RWPE2 (cell line): ENCODE data around the gene VPS16.

Source experiments
- ATAC-seq: fragments of 200-7000 bp; cut with Tn5 transposase; 3 replicates; pipeline ENCODE4 v1.9.1; 2021; ENCODE audit warnings: low read depth
- DNase-seq: peaks from one replicate; pipeline ENCODE4 v3.0.0-alpha.2; 2020; ENCODE audit warnings: low spot score
- H3K27ac ChIP-seq: fragments of 450-650 bp; 2 replicates; pipeline ENCODE4 v1.5.1; 2017; ENCODE audit warnings: mild to moderate bottlenecking; ENCODE audit not compliant: poor library complexity, severe bottlenecking
- H3K27me3 ChIP-seq: fragments of 250-450 bp; sonication (Bioruptor Pico); 2 replicates; pipeline ENCODE4 v1.5.1; 2021; ENCODE audit warnings: mild to moderate bottlenecking, moderate library complexity; ENCODE audit not compliant: insufficient read depth, poor library complexity, severe bottlenecking
- H3K36me3 ChIP-seq: fragments of 250-450 bp; sonication (Bioruptor Pico); 2 replicates; pipeline ENCODE4 v1.5.1; 2020; ENCODE audit warnings: low read depth, mild to moderate bottlenecking, moderate library complexity
- H3K4me1 ChIP-seq: fragments of 250-450 bp; sonication (Bioruptor Pico); 2 replicates; pipeline ENCODE4 v1.5.1; 2021; ENCODE audit warnings: mild to moderate bottlenecking, moderate library complexity; ENCODE audit not compliant: insufficient read depth, poor library complexity, severe bottlenecking
- H3K4me3 ChIP-seq: fragments of 250-450 bp; sonication (Bioruptor Pico); 2 replicates; pipeline ENCODE4 v1.5.1; 2021; ENCODE audit warnings: mild to moderate bottlenecking, moderate library complexity; ENCODE audit not compliant: severe bottlenecking
- H3K9me3 ChIP-seq: fragments of 250-450 bp; sonication (Bioruptor Pico); 2 replicates; pipeline ENCODE4 v1.5.1; 2021; ENCODE audit warnings: mild to moderate bottlenecking, moderate library complexity; ENCODE audit not compliant: severe bottlenecking
- CTCF ChIP-seq: fragments of 450-650 bp; IDR thresholded peaks from one replicate; pipeline ENCODE4 v1.5.1; 2017; ENCODE audit warnings: mild to moderate bottlenecking, moderate library complexity; ENCODE audit not compliant: poor library complexity, severe bottlenecking

VPS16 gene

GRCh38 chr20:2858591-2858990, 18.0 kb downstream of the VPS16 start:
- Histone ChIP-seq H3K27ac (no peak overlapping the region), H3K4me1 (no peaks in the 10 kb centered on the region), H3K27me3 (no peaks in the 10 kb centered on the region), H3K9me3 (no peaks in the 10 kb centered on the region), H3K4me3 (no peak overlapping the region), H3K36me3 (peaks cover 11% of the 10 kb centered on the region; the same call in 1 of the 2 replicates)
- DNase-seq, result no peak
- ATAC-seq, result no peak
- TF ChIP-seq CTCF, result no peak

- DNase-seq (no peak), ATAC-seq (no peak)
- peaks cover 11% of the 10 kb centered on the region; the same call in 1 of the 2 replicates for H3K36me3 ChIP-seq
- no peaks in the 10 kb centered on the region for H3K4me1 ChIP-seq
- no peak overlapping the region for H3K4me3 ChIP-seq
- H3K27ac ChIP-seq, result no peak overlapping the region
- TF ChIP-seq CTCF, result no peak
- H3K27me3 ChIP-seq, result no peaks in the 10 kb centered on the region
- H3K9me3 ChIP-seq, result no peaks in the 10 kb centered on the region
These were observed 19.0 kb downstream of the VPS16 start for GRCh38 chr20:2859330-2860121.

GRCh38 chr20:2864626-2865025, 24.1 kb downstream of the VPS16 start:
- Histone ChIP-seq H3K4me1 (no peaks in the 10 kb centered on the region), H3K27ac (no peak overlapping the region), H3K4me3 (no peak overlapping the region), H3K27me3 (no peaks in the 10 kb centered on the region), H3K9me3 (no peaks in the 10 kb centered on the region), H3K36me3 (peaks cover 11% of the 10 kb centered on the region; the same call in 1 of the 2 replicates)
- TF ChIP-seq CTCF, result no peak
- no peak for DNase-seq
- no peak for ATAC-seq

GRCh38 chr20:2865101-2865500, 24.6 kb downstream of the VPS16 start:
- H3K4me1 ChIP-seq, result no peaks in the 10 kb centered on the region

More at GRCh38 chr20:2865101-2865500, 24.6 kb downstream of the VPS16 start:
- no peak for DNase-seq
- no peak for ATAC-seq
- Histone ChIP-seq H3K4me3 (no peak overlapping the region), H3K27me3 (no peaks in the 10 kb centered on the region), H3K27ac (no peak overlapping the region), H3K36me3 (peaks cover 11% of the 10 kb centered on the region; the same call in 1 of the 2 replicates), H3K9me3 (no peaks in the 10 kb centered on the region)
- no peak for TF ChIP-seq CTCF
